Measurements from ENCODE around the gene ADAM33. TPM values are rescaled to one million over a fixed set of nuclear protein-coding genes. Genes with fewer than 3 reads are reported as not detected.
A peak's percentile ranks its signal among the peaks of the same experiment; 100 is the strongest.

The ADAM33 gene
- total RNA-seq, 4 donors from 2014 or later = 2.6 to 6.4 (median 3.1) TPM

- H3K36me3 ChIP-seq = no peaks in the 10 kb centered on the region
- intact Hi-C loops (cut with DNase I; ENCODE audit: low total_unique reads) = loop anchor here (1.0 to 2.0 kb wide), 2 partner anchors 21 to 60 kb away; partner anchors contain the start of gene ADISSP
- peak overlapping the region; percentile 75 to 84 (median 80) for H3K27ac ChIP-seq
- DNase-seq = peak; percentile 83 to 96
- in situ Hi-C loops (cut with MboI; ENCODE audit: low sequenced_read_pairs in 4 of 4) = no loop called here
- H3K27me3 ChIP-seq = no peaks in the 10 kb centered on the region
- TF ChIP-seq POLR2A (IDR thresholded peaks at IDR 0.05) = peak; percentile 10 to 38
- TF ChIP-seq, protein P1, sequence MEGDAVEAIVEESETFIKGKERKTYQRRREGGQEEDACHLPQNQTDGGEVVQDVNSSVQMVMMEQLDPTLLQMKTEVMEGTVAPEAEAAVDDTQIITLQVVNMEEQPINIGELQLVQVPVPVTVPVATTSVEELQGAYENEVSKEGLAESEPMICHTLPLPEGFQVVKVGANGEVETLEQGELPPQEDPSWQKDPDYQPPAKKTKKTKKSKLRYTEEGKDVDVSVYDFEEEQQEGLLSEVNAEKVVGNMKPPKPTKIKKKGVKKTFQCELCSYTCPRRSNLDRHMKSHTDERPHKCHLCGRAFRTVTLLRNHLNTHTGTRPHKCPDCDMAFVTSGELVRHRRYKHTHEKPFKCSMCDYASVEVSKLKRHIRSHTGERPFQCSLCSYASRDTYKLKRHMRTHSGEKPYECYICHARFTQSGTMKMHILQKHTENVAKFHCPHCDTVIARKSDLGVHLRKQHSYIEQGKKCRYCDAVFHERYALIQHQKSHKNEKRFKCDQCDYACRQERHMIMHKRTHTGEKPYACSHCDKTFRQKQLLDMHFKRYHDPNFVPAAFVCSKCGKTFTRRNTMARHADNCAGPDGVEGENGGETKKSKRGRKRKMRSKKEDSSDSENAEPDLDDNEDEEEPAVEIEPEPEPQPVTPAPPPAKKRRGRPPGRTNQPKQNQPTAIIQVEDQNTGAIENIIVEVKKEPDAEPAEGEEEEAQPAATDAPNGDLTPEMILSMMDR (IDR thresholded peaks at IDR 0.05 in 4 of 5, conservative IDR thresholded peaks at IDR 0.05 in 1 of 5) = no peak
- peak; percentile 93 to 95 for ATAC-seq
- H3K9me3 ChIP-seq = no peaks in the 10 kb centered on the region
- H3K4me1 ChIP-seq = peaks cover 5 to 16% of the 10 kb centered on the region in 2 donors
- no peak overlapping the region for H3K4me3 ChIP-seq
Measured at GRCh38 chr20:3706774-3707507, 25.1 kb upstream of the ADAM33 start.

DNA sequence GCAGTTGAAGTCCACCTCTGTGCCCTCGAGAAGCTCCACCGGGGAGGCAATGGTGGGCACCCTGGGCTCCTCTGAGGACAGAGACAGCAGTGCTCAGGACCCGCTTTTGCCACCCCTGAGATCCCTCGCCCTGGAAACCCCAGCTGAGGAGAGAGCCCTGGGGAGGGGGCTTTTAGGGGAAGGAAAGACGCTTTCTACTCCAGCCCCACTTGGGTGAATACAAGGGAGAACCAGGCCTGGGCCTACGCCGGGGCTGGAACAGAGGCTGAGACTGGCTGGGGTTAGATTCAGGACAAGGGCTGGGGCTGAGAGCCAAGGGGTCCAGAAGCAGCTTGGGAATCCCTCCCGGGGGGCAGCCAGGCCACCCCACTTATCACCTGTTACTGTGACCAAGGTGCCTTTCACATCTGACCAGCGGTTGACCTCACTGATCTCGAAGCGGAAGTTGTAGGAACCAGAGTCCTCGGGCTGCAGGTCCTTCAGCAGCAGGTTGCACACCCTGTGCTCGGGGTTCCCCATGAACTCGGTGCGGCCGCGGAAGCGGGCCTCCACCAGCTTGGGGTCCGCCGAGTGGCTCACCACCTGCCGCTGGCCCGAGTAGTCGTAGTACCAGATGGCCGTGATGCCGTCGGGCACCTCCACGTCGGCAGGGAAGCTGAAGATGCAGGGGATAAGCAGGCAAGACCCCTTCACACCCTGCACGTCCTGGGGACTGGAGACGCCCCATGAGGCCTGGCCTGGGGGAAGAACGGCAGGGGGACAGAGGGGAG is 24.3 kb upstream of the ADAM33 start:
- TF ChIP-seq, protein P1 (IDR thresholded peaks at IDR 0.05 in 4 of 5, conservative IDR thresholded peaks at IDR 0.05 in 1 of 5) = no peak
- no peak for TF ChIP-seq POLR2A (IDR thresholded peaks at IDR 0.05)
- peak overlapping the region; percentile 75 to 84 (median 80) for H3K27ac ChIP-seq
- no peak for DNase-seq
- no peak for ATAC-seq
- no peaks in the 10 kb centered on the region for H3K9me3 ChIP-seq
- intact Hi-C loops (cut with DNase I; ENCODE audit: low total_unique reads) = loop anchor here (2.0 kb wide), 1 partner anchor 61 kb away; the partner anchor contains the start of gene ADISSP
- no peaks in the 10 kb centered on the region for H3K27me3 ChIP-seq
- in situ Hi-C loops (cut with MboI; ENCODE audit: low sequenced_read_pairs in 4 of 4) = no loop called here
- H3K4me3 ChIP-seq = no peak overlapping the region
- H3K4me1 ChIP-seq = peaks cover 5 to 16% of the 10 kb centered on the region in 2 donors
- H3K36me3 ChIP-seq = no peaks in the 10 kb centered on the region

- Histone ChIP-seq H3K4me1 (peaks cover 5 to 13% of the 10 kb centered on the region in 2 donors), H3K9me3 (no peaks in the 10 kb centered on the region), H3K27me3 (no peaks in the 10 kb centered on the region), H3K4me3 (no peak overlapping the region), H3K27ac (no peak overlapping the region), H3K36me3 (no peaks in the 10 kb centered on the region)
- DNase-seq = no peak
- in situ Hi-C loops (cut with MboI; ENCODE audit: low sequenced_read_pairs in 4 of 4) (no loop called here), intact Hi-C loops (cut with DNase I; ENCODE audit: low total_unique reads) (no loop called here)
- no peak for TF ChIP-seq POLR2A (IDR thresholded peaks at IDR 0.05)
- TF ChIP-seq, protein P1 (IDR thresholded peaks at IDR 0.05 in 4 of 5, conservative IDR thresholded peaks at IDR 0.05 in 1 of 5) = no peak
- no peak for ATAC-seq
Measured at GRCh38 chr20:3705491-3705969, 23.7 kb upstream of the ADAM33 start.

DNA sequence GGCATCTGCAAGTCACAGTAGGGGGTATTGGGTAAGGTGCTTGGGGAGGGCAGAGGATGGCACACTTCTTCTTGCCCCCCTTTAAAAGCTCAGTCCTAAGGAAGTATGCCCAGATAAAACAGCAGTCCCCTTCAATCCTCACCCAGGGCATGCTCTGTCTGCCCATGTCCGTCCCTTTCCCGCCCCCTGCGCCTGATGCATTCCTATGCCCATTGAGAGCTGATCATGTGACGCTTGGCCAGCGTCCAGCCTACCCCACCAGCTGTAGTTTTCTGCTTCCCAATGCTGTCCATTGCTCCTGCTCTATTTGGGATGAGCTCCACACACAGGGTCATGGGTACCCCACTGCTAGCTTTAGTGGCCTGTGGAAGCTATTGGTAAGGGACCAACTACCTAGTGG is 22.3 kb upstream of the ADAM33 start:
- no peak overlapping the region for H3K27ac ChIP-seq
- DNase-seq = no peak
- no peaks in the 10 kb centered on the region for H3K36me3 ChIP-seq
- peaks cover 5 to 13% of the 10 kb centered on the region in 2 donors for H3K4me1 ChIP-seq
- no peaks in the 10 kb centered on the region for H3K27me3 ChIP-seq
- H3K9me3 ChIP-seq = no peaks in the 10 kb centered on the region
- in situ Hi-C loops (cut with MboI; ENCODE audit: low sequenced_read_pairs in 4 of 4) (no loop called here), intact Hi-C loops (cut with DNase I; ENCODE audit: low total_unique reads) (no loop called here)
- ATAC-seq = no peak
- TF ChIP-seq, protein P1 (IDR thresholded peaks at IDR 0.05 in 4 of 5, conservative IDR thresholded peaks at IDR 0.05 in 1 of 5) = no peak
- TF ChIP-seq POLR2A (IDR thresholded peaks at IDR 0.05) = no peak
- no peak overlapping the region for H3K4me3 ChIP-seq

Measured in gastrocnemius medialis (tissue), 4 donors.